Thoracic aorta (tissue), 2 donors: ENCODE data around the gene PLA2G12A. TPM values are rescaled to one million over a fixed set of nuclear protein-coding genes. Genes with fewer than 3 reads are reported as not detected.

Experiments
- ATAC-seq: fragments of 150-250 bp; one replicate; pipeline ENCODE4 v1.8.0; 2017; ENCODE audit warnings: low read depth; ENCODE audit not compliant: insufficient number of reproducible peaks, low FRiP score
- DNase-seq: peaks from one replicate; pipeline ENCODE4 v3.0.0-alpha.2; 2020; ENCODE audit warnings: low spot score
- H3K27ac ChIP-seq, 2 donors: fragments of 200-600 bp; sonication (generic); 1 replicate in 1 of 2; 2 replicates in 1 of 2; pipeline ENCODE4 v1.5.1; 2016; ENCODE audit warnings: mild to moderate bottlenecking in 2 of 2, moderate library complexity in 2 of 2
- H3K27me3 ChIP-seq: fragments of 200-600 bp; sonication (generic); replicated peaks from 2 replicates; pipeline ENCODE4 v1.6.0; 2016; ENCODE audit warnings: mild to moderate bottlenecking; ENCODE audit not compliant: insufficient read depth
- H3K36me3 ChIP-seq: fragments of 200-600 bp; sonication (generic); one replicate; pipeline ENCODE4 v1.5.1; 2016
- H3K4me1 ChIP-seq, 2 donors: fragments of 200-600 bp; sonication (generic); 1 replicate in 1 of 2; 2 replicates in 1 of 2; pipeline versions ENCODE4 v1.5.1 to v1.6.0; 2016; ENCODE audit warnings: low read depth in 2 of 2, mild to moderate bottlenecking in 1 of 2; ENCODE audit not compliant: control insufficient read depth in 1 of 2
- H3K4me3 ChIP-seq: fragments of 200-600 bp; sonication (generic); 2 replicates; pipeline ENCODE4 v1.5.1; 2016; ENCODE audit warnings: mild to moderate bottlenecking
- H3K9me3 ChIP-seq: fragments of 200-600 bp; sonication (generic); 2 replicates; pipeline ENCODE4 v1.5.1; 2016
- CTCF ChIP-seq: fragments of 200-600 bp; sonication (generic); IDR thresholded peaks from one replicate; pipeline ENCODE4 v1.5.1; 2019; ENCODE audit warnings: antibody characterized with exemption
- total RNA-seq, 2 donors: library from RNA; depleted of rRNA; stranded (reverse); fragments of >200 nt; gene quantifications; one replicate each; pipeline versions ENCODE4 v1.1.0 to v1.2.3, GENCODE V29; 2016

PLA2G12A gene
- total RNA-seq = 100 to 1,000 TPM in 1 of 2 donors, 10 to 100 TPM in 1; 20.3 to 635 TPM

GRCh38 chr4:109729718-109730618, at the start of gene PLA2G12A:
PLA2G12A (minus strand) TSS chr4:109730070; CDS start chr4:109729809, 261 bp downstream.
- H3K27ac ChIP-seq = peak within 1 kb of the TSS; percentile 78 to 80
- ATAC-seq = peak; percentile 84
- H3K4me1 ChIP-seq = peaks cover 2 to 21% of the 10 kb centered on the region in 2 donors
- peak; percentile 3 for DNase-seq
- no peaks in the 10 kb centered on the region for H3K9me3 ChIP-seq
- H3K4me3 ChIP-seq = peak within 1 kb of the TSS; percentile 94
- TF ChIP-seq CTCF = no peak
- H3K27me3 ChIP-seq = no peaks in the 10 kb centered on the region
- H3K36me3 ChIP-seq = no peaks in the 10 kb centered on the region

GRCh38 chr4:109764789-109765402, 35.0 kb upstream of the PLA2G12A start:
- H3K36me3 ChIP-seq = no peaks in the 10 kb centered on the region
- ATAC-seq = no peak
- no peak overlapping the region for H3K4me3 ChIP-seq
- no peaks in the 10 kb centered on the region for H3K4me1 ChIP-seq
- DNase-seq = no peak
- H3K27me3 ChIP-seq = no peaks in the 10 kb centered on the region
- H3K9me3 ChIP-seq = no peaks in the 10 kb centered on the region
- H3K27ac ChIP-seq = no peak overlapping the region
- no peak for TF ChIP-seq CTCF

- no peak for ATAC-seq
These were observed 34.5 kb upstream of the PLA2G12A start for GRCh38 chr4:109764376-109764775.

GRCh38 chr4:109760682-109761081, 30.8 kb upstream of the PLA2G12A start:
- no peak for TF ChIP-seq CTCF
- no peaks in the 10 kb centered on the region for H3K4me1 ChIP-seq
- no peak overlapping the region for H3K27ac ChIP-seq
- H3K27me3 ChIP-seq = no peaks in the 10 kb centered on the region
- no peaks in the 10 kb centered on the region for H3K9me3 ChIP-seq
- H3K36me3 ChIP-seq = no peaks in the 10 kb centered on the region
- ATAC-seq (no peak), DNase-seq (no peak)
- H3K4me3 ChIP-seq = no peak overlapping the region

More at GRCh38 chr4:109764376-109764775, 34.5 kb upstream of the PLA2G12A start:
- Histone ChIP-seq H3K9me3 (no peaks in the 10 kb centered on the region), H3K27me3 (no peaks in the 10 kb centered on the region), H3K36me3 (no peaks in the 10 kb centered on the region), H3K27ac (no peak overlapping the region), H3K4me1 (no peaks in the 10 kb centered on the region), H3K4me3 (no peak overlapping the region)
- no peak for DNase-seq
- no peak for TF ChIP-seq CTCF

GRCh38 chr4:109755656-109756055, 25.8 kb upstream of the PLA2G12A start:
- Histone ChIP-seq H3K27me3 (no peaks in the 10 kb centered on the region), H3K36me3 (no peaks in the 10 kb centered on the region), H3K27ac (no peak overlapping the region), H3K9me3 (no peaks in the 10 kb centered on the region), H3K4me1 (no peaks in the 10 kb centered on the region), H3K4me3 (no peak overlapping the region)
- DNase-seq (no peak), ATAC-seq (no peak)
- TF ChIP-seq CTCF = no peak
